HG03521 (cell line): ENCODE data around the gene MBIP.
"Not testable (repeated sequence)": the region's sequence is repeated elsewhere in the genome, so short reads cannot be mapped to it uniquely, and the experiment has no call there.

Source experiments
- ATAC-seq: cut with Tn5 transposase; IDR thresholded peaks from one replicate; pipeline ENCODE4 v1.9.1; 2021; ENCODE audit warnings: mild to moderate bottlenecking, moderate library complexity; ENCODE audit not compliant: unreplicated experiment

The MBIP gene

DNA sequence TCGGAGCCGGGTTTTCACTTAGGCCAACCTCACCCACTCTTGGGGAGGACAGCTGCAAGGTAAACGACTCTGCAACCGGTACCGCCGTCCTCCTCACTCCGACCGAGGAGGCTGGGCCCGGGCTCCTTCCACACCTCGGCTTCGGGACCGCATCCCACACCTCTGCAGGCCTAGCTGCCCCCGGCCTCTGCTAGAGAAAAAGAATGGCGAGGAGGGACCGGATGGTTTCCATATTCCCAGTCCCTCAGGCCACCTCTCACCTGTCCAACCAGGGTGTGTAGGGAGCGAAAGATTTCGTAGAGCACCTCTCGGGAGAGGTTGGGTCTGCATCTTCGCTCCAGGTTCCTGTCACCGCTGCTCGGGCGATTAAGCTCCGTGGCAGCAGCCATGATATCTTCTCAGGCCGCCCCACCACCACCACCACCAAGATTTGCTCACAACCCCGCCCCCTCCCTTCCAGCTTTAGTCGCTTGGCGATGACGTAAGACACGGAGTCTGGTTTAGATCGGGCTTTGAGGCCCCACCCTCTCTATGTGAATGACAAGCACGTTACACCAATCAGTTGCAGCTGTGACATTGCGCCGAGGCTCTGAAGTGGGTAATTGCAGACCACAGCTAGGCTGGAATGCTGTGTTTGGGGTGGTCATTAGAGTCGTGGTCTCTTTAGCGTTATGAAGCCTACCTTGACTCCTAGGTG, at the start of gene MBIP:
MBIP (minus strand) TSS at position 438 of the 697 bp plus-strand sequence; CDS start at position 389, 49 bp downstream.
- peak; percentile 98 for ATAC-seq

DNA sequence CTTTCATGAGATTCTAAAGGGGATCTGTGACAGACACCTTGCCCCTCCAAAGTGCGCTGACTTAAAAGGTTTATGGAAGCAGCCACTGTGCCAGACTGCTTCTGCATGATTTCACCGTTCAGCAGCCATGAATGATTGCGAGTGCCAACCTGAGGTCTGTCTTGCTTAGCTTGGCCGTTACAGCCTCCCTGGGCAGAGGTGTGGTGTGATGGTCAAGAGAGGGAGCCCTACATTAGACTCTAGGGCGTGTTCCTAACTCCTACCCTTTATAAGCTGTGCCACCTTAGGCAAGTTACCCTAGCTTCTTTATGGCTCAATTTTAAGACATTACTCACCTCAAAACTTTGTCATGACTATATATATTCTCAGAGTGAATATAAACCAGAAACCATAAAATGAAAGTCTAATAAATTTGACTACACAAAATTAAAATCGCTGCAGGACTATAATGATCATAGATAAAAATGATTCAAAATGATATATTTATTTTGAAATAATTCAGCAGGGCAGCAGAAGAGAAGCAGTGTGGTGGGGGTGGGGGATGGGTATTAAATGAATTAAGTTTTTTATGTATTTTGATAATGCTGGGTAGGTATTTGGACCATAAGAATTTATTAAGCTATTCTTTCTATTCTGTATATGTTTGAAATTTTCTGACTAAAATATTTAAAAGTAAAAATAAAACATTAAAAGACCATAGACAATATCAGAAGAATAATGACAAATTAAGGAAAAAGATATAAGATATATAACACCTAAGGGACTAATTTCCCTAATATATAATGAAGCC, 47.7 kb upstream of the MBIP start:
- no peak for ATAC-seq

DNA sequence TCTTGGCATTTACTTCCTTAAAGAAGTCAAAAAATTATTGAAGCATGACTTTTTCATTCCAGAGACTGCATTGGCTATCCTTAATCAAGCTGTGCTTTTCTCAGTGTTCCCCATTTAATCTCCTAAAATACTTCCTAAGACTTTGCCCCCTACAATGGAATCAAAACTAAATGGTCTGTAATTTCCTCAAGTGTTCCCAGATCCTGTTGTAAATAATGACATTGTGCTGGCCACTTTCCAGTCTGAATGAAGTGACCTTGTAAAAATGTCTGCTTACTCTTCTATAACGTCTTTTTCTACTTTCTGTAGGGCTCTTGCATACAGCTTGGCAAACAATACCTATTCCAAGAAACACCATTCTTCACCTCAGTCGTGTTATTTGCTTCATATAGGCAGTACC, 45.3 kb upstream of the MBIP start:
- no peak for ATAC-seq

- no peak for ATAC-seq
Observed at GRCh38 chr14:36363704-36364103, 43.3 kb upstream of the MBIP start.

- no peak for ATAC-seq
Observed at GRCh38 chr14:36362648-36363047, 42.2 kb upstream of the MBIP start.

- ATAC-seq, result no peak
Observed at GRCh38 chr14:36361210-36361853, 40.9 kb upstream of the MBIP start.

DNA sequence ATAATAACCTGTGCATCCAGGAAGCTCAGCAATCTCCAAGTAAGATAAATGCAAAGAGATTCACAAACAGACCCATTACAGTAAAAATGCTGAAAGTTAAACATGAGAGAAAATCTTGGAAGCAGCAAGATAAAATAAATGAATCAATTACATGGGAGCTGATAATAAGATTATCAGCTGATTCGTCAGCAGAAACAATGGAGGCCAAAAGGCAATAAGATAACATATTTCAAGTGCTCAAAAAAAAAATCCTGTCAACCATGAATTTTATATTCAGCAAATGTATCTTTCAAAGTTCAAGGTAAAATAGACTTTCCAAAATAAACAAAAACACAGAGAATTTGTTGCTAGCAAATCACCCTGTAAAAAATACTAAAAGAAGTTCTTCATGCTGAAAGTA, 36.4 kb upstream of the MBIP start:
- ATAC-seq, result no peak

DNA sequence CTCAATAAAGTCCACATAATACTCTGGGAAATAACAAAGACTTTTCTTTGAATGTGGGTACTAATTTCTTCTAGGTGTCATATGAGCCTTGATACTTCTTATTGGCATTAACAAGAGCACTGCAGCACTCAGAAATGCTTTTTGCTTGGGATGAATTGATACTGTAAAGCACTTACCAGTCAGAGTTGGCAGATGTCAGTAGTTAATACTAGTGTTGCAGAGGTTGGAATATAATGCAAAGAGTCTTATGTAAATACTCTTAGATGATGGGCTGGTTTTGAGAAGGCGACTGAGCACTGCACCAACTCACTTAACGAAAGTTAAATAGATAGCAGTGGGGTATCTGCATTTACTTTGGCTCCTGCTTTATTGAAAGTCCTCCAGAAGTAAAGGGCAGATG, 25.6 kb upstream of the MBIP start:
- ATAC-seq, result no peak

GRCh38 chr14:36344211-36344610, 23.8 kb upstream of the MBIP start:
- ATAC-seq, result no peak

- ATAC-seq, result not testable (repeated sequence)
Observed at GRCh38 chr14:36341811-36342210, 21.4 kb upstream of the MBIP start.

DNA sequence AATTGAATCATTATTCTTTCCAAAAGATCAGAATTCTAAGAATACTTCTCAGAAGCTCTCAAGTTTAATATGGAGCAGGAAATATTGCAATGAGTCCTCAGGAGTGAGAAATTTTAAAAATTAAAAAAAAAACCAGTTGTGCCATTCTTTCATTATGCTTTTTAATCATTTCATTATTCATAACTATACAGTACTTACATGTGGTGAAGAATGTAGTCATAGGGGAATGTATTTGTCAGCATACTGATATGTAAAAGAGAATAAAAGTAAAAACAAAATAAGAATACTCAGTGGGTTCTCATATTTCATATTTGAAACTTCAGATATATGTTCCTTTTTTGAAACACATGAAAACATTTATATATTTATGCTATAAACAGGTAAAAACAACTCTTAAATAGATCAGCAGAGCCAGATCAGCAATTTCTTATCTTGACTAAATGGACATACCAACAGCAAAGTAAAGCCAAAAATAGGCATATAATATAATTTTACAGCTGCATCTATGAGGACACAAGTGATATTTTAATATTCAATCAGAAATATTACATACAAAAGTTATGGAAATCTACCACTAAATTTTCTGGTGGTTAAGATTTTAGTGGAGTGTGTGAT, 19.9 kb upstream of the MBIP start:
- no peak for ATAC-seq

- no peak for ATAC-seq
Observed at GRCh38 chr14:36339816-36340215, 19.4 kb upstream of the MBIP start.

- no peak for ATAC-seq
Observed at GRCh38 chr14:36333119-36333518, 12.7 kb upstream of the MBIP start.

GRCh38 chr14:36327573-36327972, 7.1 kb upstream of the MBIP start:
- not testable (repeated sequence) for ATAC-seq

DNA sequence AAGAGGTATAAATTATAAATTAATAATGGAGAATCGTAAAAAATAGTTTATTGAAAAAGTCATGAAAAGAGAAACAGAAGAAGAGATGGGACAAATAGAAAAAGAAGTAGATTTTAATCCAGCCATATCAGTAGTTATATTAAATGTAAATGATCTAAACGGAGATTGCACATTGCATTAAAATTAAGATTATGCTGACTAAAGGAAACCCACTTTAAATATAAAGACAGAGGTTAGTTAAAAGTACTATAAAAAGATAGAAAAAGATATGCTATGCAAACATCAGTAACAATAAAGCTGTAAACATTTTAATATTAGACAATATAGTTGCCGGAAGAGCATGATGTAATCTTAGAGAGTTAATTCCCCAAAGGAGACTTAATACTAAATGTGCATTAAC, 5.4 kb upstream of the MBIP start:
- no peak for ATAC-seq

DNA sequence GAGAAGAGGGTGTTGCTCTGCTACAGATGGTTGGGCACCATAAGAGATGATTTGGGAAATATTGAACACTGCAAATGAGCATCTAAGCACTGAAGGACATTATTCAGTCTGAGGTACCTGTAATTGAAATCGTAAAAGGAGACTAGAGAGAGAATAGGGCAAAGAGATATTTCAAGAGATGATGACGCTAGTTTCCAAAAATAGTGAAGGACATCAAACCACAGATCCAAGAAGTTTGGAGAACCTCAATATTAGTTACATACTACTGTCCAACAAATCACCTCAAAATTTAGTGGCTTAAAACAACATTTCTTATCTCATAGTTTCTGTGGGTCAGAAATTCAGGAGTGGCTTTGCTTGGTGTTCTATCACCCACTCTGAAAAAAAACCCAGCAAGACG, 4.5 kb upstream of the MBIP start:
- no peak for ATAC-seq

- ATAC-seq, result peak; percentile 5
Observed at GRCh38 chr14:36320897-36321381, 502 bp upstream of the MBIP start.

DNA sequence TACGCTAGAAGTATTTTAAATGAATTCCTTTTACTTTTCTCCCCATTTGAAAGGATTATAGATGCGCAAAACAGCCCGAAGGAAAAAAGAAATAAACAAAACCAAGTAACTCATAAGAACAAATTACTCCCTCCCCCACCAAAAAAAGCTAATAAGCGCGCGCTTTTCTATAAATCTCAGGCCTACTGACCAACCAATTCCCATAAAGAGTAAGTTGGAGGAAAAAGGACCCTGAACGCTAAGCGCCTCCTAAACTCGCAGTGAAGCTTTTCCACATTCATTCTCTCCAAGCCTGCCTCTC, 588 bp downstream of the MBIP start:
- no peak for ATAC-seq

DNA sequence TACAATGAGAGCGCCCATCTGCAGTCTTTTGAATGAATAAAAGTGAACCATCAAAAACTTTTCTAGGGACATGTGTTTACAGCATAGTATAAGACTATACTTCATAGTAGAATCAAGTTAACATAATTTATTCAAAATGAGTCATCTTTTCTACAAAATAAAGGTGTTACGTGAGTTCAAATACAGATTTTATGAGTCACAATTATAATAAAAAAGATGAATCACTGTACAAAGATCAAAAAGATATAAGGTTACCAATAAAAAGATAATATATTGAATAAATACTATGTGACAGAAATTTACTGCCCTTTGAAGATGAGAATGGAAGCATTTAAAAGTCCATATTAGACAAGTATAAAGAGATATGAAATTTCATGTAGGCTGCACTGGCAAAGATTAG, 2.8 kb downstream of the MBIP start:
- no peak for ATAC-seq

GRCh38 chr14:36316131-36316530, 4.3 kb downstream of the MBIP start:
- no peak for ATAC-seq

GRCh38 chr14:36315159-36315853, 5.1 kb downstream of the MBIP start:
- no peak for ATAC-seq
